HG03520 (cell line): ENCODE measurements around the gene VDAC1.

Source experiments
- ATAC-seq: cut with Tn5 transposase; IDR thresholded peaks from one replicate; pipeline ENCODE4 v1.9.1; 2021; ENCODE audit warnings: mild to moderate bottlenecking, moderate library complexity; ENCODE audit not compliant: unreplicated experiment

VDAC1 gene

GRCh38 chr5:134025786-134026185, 21.0 kb upstream of the VDAC1 start:
- ATAC-seq: no peak

GRCh38 chr5:134024811-134025210, 20.0 kb upstream of the VDAC1 start:
- no peak for ATAC-seq

GRCh38 chr5:134022333-134022732, 17.6 kb upstream of the VDAC1 start:
- ATAC-seq: no peak

DNA sequence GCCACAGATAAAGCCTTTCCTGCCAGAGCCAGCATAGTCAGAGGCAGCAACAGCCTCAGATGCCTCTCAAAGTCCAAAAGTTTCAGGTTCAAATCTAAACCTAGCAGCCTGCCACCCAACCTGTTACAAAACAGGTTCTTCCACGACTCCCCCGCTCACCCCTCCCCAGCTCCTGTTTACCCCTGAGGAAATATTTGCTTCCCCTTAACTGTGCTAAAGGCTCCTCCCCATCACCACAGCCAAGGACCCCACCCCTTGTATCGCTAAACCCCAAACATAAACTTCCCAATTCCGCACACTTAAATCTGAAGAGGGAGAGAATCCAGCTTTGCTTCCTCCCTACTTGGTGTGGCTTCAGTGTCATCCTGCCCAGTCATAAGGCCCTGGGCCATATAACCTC, 15.4 kb upstream of the VDAC1 start:
- no peak for ATAC-seq

GRCh38 chr5:134019636-134020035, 14.9 kb upstream of the VDAC1 start:
- ATAC-seq: no peak

GRCh38 chr5:134018986-134019316, 14.2 kb upstream of the VDAC1 start:
- ATAC-seq: no peak

GRCh38 chr5:134018154-134018985, 13.6 kb upstream of the VDAC1 start:
- ATAC-seq: no peak

GRCh38 chr5:134008266-134008749, 3.5 kb upstream of the VDAC1 start:
- no peak for ATAC-seq

GRCh38 chr5:134007581-134008265, 2.9 kb upstream of the VDAC1 start:
- no peak for ATAC-seq

DNA sequence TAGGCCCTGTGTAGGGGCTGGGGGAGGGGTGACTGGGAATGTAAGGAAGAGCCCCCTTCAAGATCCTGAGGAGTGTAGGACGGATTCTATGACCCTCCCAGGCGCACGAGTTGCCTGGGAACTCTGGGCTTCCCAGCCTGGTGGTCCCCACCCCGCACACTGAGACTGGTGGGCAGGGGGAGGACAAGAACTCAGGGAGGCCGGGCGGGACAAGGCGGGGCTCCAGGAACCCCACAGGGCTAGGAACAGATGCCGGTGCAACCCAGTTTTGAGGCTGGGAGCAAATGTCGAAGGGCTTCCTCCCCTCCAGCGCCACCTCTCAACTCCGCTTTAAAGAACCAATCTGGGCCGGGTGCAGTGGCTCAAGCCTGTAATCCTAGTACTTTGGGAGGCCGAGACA, 1.3 kb upstream of the VDAC1 start:
- ATAC-seq: no peak

DNA sequence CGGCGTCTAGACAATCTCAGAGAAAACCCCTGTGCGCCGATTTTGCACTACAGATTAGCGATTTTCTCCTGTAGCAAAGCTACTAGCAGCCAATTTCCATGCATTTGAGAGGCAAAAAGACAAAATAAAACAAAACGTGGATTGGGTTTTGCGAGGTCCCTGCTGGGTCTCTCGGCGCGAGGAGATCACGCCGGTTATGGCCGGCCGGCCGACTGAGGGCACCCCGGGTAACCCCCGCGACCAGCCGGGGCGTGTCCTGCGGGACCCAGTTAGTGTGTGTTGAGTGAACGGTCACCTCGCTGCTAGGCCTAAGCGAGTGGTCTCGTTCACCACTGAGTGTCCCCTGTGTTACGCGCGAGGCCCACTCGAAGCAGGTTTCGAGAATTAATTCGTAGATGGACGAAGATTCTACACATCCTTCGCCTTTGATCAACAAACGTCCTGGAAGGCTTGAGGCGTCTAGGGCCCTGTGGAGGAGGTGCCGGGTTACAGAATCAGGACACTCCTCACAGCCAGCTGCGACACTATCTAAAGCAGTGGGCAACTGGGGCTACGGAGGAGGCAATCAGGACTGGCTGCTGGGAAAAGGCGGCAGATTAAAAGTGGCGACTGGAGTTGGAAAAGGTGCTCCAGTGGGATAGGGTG, 764 bp upstream of the VDAC1 start:
- ATAC-seq: no peak

DNA sequence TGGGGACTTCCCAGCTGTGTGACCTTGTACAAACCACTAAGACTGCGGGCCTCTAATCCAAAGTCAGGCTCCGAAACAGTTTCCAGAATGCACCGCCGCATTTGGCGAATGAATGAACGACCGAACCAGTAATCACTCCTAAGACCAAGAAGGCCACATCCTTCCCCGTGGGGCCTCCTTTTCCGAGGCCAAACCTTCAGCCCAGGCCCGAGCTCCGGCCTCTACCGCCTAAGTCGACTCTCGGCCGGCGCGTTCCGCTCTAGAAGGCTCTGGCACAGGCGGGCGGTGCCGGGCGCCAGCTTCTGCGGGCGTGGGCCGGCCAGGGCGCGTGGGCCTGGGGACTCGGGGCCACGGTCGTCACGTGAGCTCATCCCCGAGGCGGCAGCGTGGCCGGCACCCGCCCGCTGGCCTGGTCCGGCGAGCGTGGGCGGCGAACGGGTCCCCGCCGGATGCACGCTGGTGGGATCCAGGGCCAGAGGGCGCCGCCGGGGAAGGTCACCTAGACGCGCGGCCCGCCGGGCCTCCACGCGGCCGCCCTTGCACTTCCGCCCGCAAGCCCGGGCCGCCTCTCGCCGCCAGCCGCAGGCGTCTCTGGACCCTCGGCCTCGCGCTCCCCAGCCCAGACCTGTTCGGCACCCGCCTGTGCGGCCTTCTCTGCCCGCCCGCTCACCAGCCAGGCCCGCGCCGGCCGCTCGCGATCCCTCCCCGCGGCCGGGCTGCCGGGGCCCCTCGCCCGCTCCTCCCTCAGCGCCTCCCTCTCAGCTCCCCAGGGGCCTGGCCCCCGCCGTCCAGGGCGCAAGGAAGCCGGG, 754 bp downstream of the VDAC1 start:
- ATAC-seq: peak; percentile 29

- ATAC-seq: no peak
These were observed 1.5 kb downstream of the VDAC1 start for GRCh38 chr5:134003064-134003816.

DNA sequence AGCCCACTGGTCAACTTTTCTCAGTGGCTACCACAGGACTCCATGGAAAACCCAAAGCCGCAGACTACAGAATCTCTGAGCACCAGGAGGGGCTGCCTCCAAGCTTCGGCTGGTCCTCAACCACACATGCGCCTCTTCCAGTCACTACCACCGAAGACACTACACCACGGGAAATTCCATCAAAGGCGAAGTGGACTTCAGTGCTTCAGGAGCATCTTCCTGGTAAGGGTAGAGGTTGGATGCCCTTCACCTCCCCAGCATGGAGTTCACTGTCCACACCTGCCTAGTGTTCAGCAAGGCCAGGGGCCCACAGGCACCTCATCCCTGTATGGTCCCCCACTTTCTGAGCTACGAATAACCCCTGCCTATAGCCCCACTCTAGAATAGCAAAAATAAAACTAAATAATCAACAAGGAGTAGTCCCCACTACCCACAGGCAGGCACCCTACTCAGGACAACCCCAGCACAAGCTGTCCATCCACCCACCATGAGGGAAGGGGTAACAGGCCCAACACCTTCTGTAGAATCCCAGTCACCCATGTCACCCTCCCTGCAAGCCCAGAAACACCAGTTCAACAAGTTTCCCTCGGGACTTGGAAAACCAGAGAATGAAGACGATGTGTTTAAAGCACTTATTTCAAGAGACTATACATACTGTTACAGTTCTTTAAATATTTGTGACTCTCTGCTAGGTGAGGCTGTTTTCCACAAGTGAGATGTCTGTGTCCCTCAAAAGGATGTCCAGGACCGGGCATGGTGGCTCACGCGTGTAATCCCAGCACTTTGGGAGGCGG, 2.6 kb downstream of the VDAC1 start:
- no peak for ATAC-seq

DNA sequence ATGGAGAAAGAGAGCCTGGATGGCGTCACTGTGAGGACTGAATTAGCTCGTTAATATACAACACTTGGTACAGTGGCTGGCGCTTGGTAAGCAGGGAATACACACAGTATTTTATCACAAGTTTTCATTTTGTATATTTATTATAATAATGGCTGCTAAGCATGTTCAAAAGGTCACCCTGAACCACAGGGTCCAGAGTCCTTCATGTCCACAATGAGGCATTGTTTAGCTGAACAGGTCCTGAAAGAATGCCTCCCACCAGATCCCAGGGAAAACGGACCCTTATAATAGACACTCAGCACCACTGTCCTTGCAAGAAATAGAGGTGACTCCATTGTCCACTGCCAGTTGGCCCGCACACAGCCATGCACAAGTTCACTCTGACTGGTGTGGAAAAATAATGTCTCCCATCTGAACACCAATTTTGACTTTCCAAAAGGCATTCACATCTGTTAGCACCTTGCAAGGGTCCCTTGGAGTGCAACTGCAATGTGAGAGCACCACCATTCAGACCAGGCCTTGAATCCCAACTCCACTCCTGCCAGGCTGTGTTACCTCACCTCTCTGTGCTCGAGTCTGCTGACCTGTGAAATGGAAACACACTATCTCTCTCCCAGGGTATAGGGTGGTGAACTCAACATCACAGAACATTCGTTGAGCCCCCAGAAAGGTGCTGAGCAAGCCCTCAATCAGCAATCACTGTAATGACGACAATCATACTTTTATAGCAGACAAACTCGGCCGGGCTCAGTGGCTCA, 3.9 kb downstream of the VDAC1 start:
- ATAC-seq: no peak

- no peak for ATAC-seq
These were observed 4.7 kb downstream of the VDAC1 start for GRCh38 chr5:134000091-134000511.

DNA sequence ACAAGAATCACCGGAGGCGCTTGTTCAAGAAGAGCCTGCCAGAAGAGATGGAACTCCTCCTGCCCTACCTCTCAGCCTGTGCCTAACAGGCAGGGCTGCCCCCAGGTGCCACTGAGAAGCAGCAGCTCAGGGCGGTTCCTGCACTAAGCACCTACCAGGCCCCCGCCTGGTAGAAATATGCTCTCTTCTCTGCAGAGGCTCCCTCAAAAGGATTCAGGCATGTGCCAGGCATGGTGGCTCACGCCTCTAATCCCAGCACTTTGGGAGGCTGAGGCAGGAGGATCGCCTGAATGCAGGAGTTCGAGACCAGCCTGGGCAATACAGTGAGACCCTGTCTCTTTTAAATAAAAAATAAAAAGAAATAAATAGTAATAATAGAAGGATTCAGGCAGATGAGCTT, 6.0 kb downstream of the VDAC1 start:
- ATAC-seq: no peak

DNA sequence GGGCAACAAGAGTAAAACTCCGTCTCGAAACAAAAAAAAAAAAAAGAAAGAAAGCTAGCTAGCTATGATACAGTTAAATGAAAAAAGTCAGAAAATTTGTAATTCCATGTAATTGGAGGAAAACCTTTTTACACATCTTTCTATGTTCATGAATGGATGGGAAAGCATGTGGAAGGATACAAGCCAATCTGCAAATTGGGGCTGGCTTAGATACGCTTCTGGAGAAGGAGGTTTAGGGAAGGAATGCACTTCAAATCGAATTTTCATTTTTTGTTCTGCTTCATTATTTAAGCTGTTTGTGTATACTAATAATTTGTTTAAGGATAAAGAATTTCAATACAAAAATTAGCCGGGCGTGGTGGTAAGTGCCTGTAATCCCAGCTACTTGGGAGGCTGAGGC, 6.7 kb downstream of the VDAC1 start:
- no peak for ATAC-seq
